Activated CD8-positive, alpha-beta memory T cell treated with anti-CD3 and anti-CD28 coated beads for 4 hours (primary cell): ENCODE measurements around the gene PLPP7.
A peak's percentile ranks its signal among the peaks of the same experiment; 100 is the strongest.
"Not testable (repeated sequence)": the region's sequence is repeated elsewhere in the genome, so short reads cannot be mapped to it uniquely, and the experiment has no call there.

Experiments used
- DNase-seq, 2 donors: peaks; one replicate each; pipeline ENCODE4 v3.0.0-alpha.2; 2020; ENCODE audit warnings: low read depth in 2 of 2

The PLPP7 gene

GRCh38 chr9:131330814-131331600 is 41.5 kb downstream of the PLPP7 start:
- no peak for DNase-seq

- not testable (repeated sequence) for DNase-seq
Observed at GRCh38 chr9:131331996-131332395, 42.5 kb downstream of the PLPP7 start.

- no peak for DNase-seq
Observed at GRCh38 chr9:131333771-131334628, 44.5 kb downstream of the PLPP7 start.

GRCh38 chr9:131334629-131335367 is 45.3 kb downstream of the PLPP7 start:
- no peak for DNase-seq

- DNase-seq = no peak
Observed at GRCh38 chr9:131335368-131335755, 45.8 kb downstream of the PLPP7 start.

GRCh38 chr9:131337131-131337848 is 47.8 kb downstream of the PLPP7 start:
- no peak for DNase-seq

- not testable (repeated sequence) for DNase-seq
Observed at GRCh38 chr9:131339212-131339611, 49.7 kb downstream of the PLPP7 start.

GRCh38 chr9:131344931-131345535 is 55.5 kb downstream of the PLPP7 start:
- DNase-seq = not testable (repeated sequence)

GRCh38 chr9:131346559-131346958 is 57.0 kb downstream of the PLPP7 start:
- DNase-seq = no peak

GRCh38 chr9:131347376-131348020 is 58.0 kb downstream of the PLPP7 start:
- no peak for DNase-seq

GRCh38 chr9:131348631-131349521 is 59.4 kb downstream of the PLPP7 start:
- no peak for DNase-seq

- no peak for DNase-seq
Observed at GRCh38 chr9:131349522-131349880, 60.0 kb downstream of the PLPP7 start.

- DNase-seq = peak; percentile 69 to 74
Observed at GRCh38 chr9:131349881-131350563, 60.5 kb downstream of the PLPP7 start.

- DNase-seq = not testable (repeated sequence)
Observed at GRCh38 chr9:131356479-131356878, 67.0 kb downstream of the PLPP7 start.

GRCh38 chr9:131358556-131358955 is 69.0 kb downstream of the PLPP7 start:
- no peak for DNase-seq
